HuH-7 (cell line): ENCODE measurements around the gene RBM20.

ENCODE experiments used
- DNase-seq: peaks from one replicate; pipeline ENCODE4 v3.0.0; 2011; ENCODE audit warnings: low spot score

Gene RBM20

GRCh38 chr10:110737886-110738634 is 93.9 kb downstream of the RBM20 start:
- DNase-seq, result no peak

GRCh38 chr10:110739811-110740271 is 95.7 kb downstream of the RBM20 start:
- DNase-seq, result no peak

- no peak for DNase-seq
Measured at GRCh38 chr10:110742801-110743200, 98.7 kb downstream of the RBM20 start.

GRCh38 chr10:110744782-110745181 is 100.6 kb downstream of the RBM20 start:
- no peak for DNase-seq

GRCh38 chr10:110746254-110746826 is 102.2 kb downstream of the RBM20 start:
- DNase-seq, result peak; percentile 56

- no peak for DNase-seq
Measured at GRCh38 chr10:110746969-110747608, 103.0 kb downstream of the RBM20 start.

- no peak for DNase-seq
Measured at GRCh38 chr10:110747609-110748464, 103.7 kb downstream of the RBM20 start.

- no peak for DNase-seq
Measured at GRCh38 chr10:110748970-110749369, 104.8 kb downstream of the RBM20 start.

- no peak for DNase-seq
Measured at GRCh38 chr10:110750931-110751330, 106.8 kb downstream of the RBM20 start.

GRCh38 chr10:110751850-110752249 is 107.7 kb downstream of the RBM20 start:
- no peak for DNase-seq

GRCh38 chr10:110753462-110753861 is 109.3 kb downstream of the RBM20 start:
- no peak for DNase-seq

- DNase-seq, result no peak
Measured at GRCh38 chr10:110754375-110755105, 110.4 kb downstream of the RBM20 start.

- no peak for DNase-seq
Measured at GRCh38 chr10:110755781-110756180, 111.6 kb downstream of the RBM20 start.

GRCh38 chr10:110756876-110757275 is 112.7 kb downstream of the RBM20 start:
- DNase-seq, result no peak

- no peak for DNase-seq
Measured at GRCh38 chr10:110757586-110757985, 113.5 kb downstream of the RBM20 start.

GRCh38 chr10:110758128-110758765 is 114.1 kb downstream of the RBM20 start:
- no peak for DNase-seq

GRCh38 chr10:110758898-110759297 is 114.8 kb downstream of the RBM20 start:
- no peak for DNase-seq

GRCh38 chr10:110759523-110759922 is 115.4 kb downstream of the RBM20 start:
- no peak for DNase-seq

- DNase-seq, result no peak
Measured at GRCh38 chr10:110762109-110762848, 118.1 kb downstream of the RBM20 start.

GRCh38 chr10:110762849-110763211 is 118.7 kb downstream of the RBM20 start:
- no peak for DNase-seq
